Large intestine (tissue), 3 donors: Measurements from ENCODE around the gene UGT1A7. TPM values are rescaled to one million over a fixed set of nuclear protein-coding genes. Genes with fewer than 3 reads are reported as not detected.

Experiments
- DNase-seq, 2 donors: peaks; one replicate each; pipeline versions ENCODE4 v3.0.0 to v3.0.0-alpha.2; 2013
- H3K27ac ChIP-seq: one replicate; pipeline ENCODE4 v1.5.1; 2013; ENCODE audit warnings: low read length
- H3K27me3 ChIP-seq: 2 replicates; pipeline ENCODE4 v1.6.1; 2013; ENCODE audit warnings: low read length; ENCODE audit not compliant: control insufficient read depth, insufficient read depth
- H3K36me3 ChIP-seq: 2 replicates; pipeline ENCODE4 v1.6.1; 2013; ENCODE audit warnings: low read length; ENCODE audit not compliant: control insufficient read depth, insufficient read depth
- H3K4me1 ChIP-seq: one replicate; pipeline ENCODE4 v1.6.1; 2013; ENCODE audit warnings: low read length; ENCODE audit not compliant: control insufficient read depth, insufficient read depth
- H3K4me3 ChIP-seq: one replicate; pipeline ENCODE4 v1.5.1; 2013; ENCODE audit warnings: low read length
- H3K9me3 ChIP-seq: one replicate; pipeline ENCODE4 v1.6.1; 2013; ENCODE audit warnings: mild to moderate bottlenecking, low read depth, low read length, moderate library complexity; ENCODE audit not compliant: control insufficient read depth
- WGBS: methylation state at CpG from one replicate; pipeline ENCODE4 v1.1.5; 2013; ENCODE audit warnings: low lambda C conversion rate; ENCODE audit not compliant: insufficient coverage; 5-methylcytosine and 5-hydroxymethylcytosine counted together
- polyA plus RNA-seq: library from polyadenylated mRNA; unstranded; fragments of 120-200 nt; gene quantifications from one replicate; pipeline ENCODE4 v1.2.1, GENCODE V29; 2013

UGT1A7 gene
- polyA plus RNA-seq, 1 donor = not detected

DNA sequence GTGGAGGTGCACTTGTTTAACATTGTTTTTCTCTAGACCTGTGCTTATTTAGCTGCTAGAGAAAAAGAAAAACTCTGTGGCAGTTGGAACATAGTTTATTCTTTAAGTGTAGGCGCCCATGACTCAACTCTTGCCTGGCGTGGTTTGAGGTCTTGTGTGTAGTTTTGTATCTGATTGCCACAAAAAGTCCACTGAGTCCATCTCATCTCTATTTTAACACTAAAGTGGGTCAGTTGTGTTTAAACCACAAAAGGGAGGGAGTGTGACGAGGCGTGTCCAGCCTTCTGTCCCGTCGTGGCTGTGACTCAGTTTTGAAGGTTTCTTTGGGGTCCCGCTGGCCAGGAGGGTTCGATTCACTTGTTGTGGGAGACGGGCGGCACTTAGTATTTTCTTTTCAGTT, 25.3 kb upstream of the UGT1A7 start:
- no peaks in the 10 kb centered on the region for H3K27me3 ChIP-seq
- H3K9me3 ChIP-seq = no peaks in the 10 kb centered on the region
- H3K4me3 ChIP-seq = no peak overlapping the region
- no CpG with 5 or more reads among the region's 10 CpGs for WGBS
- no peak for DNase-seq
- no peaks in the 10 kb centered on the region for H3K36me3 ChIP-seq
- no peak overlapping the region for H3K27ac ChIP-seq
- H3K4me1 ChIP-seq = no peaks in the 10 kb centered on the region

DNA sequence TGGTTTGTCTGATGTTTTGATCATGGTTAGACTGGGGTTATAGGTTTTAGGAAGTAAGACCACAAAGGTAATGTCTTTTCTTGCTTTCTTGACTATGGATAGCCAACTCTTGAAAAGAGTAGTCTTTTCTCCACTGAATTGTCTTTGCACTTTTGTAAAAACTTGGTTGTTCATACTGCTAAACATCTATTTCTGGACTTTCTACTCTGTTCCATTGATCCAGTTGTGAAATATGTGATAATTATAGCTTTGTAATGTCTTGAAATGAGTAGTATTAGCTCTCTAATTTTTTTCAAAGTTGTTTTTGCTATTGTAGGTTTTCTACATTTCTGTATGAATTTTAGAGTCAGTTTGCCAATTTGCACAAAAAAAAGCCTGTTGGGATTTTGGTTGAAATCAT, 23.1 kb upstream of the UGT1A7 start:
- H3K4me3 ChIP-seq = no peak overlapping the region
- no peaks in the 10 kb centered on the region for H3K36me3 ChIP-seq
- H3K9me3 ChIP-seq = no peaks in the 10 kb centered on the region
- H3K4me1 ChIP-seq = no peaks in the 10 kb centered on the region
- DNase-seq = no peak
- no peaks in the 10 kb centered on the region for H3K27me3 ChIP-seq
- H3K27ac ChIP-seq = no peak overlapping the region

DNA sequence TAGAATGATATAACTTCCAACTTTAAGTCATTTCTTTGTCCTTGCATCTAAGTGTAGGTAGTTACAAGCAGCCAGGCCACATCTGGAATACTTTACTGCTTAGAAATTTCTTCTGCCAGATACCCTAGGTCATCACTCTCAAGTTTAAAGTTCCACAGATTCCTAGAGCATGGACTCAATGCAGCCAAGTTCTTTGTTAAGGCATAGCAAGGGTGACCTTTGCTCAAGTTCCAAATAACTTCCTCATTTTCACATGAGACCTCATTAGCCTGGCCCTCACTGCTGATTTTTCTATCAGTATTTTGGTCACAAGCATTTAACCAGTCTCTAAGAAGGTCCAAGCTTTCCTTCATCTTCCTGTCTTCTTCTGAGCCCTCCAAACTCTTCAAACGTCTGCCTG, 17.8 kb upstream of the UGT1A7 start:
- 14% methylated on average over 1 of the region's 1 CpG for WGBS
- no peak for DNase-seq
- no peaks in the 10 kb centered on the region for H3K4me1 ChIP-seq
- H3K27me3 ChIP-seq = no peaks in the 10 kb centered on the region
- no peaks in the 10 kb centered on the region for H3K9me3 ChIP-seq
- H3K27ac ChIP-seq = no peak overlapping the region
- H3K36me3 ChIP-seq = no peaks in the 10 kb centered on the region
- no peak overlapping the region for H3K4me3 ChIP-seq

DNA sequence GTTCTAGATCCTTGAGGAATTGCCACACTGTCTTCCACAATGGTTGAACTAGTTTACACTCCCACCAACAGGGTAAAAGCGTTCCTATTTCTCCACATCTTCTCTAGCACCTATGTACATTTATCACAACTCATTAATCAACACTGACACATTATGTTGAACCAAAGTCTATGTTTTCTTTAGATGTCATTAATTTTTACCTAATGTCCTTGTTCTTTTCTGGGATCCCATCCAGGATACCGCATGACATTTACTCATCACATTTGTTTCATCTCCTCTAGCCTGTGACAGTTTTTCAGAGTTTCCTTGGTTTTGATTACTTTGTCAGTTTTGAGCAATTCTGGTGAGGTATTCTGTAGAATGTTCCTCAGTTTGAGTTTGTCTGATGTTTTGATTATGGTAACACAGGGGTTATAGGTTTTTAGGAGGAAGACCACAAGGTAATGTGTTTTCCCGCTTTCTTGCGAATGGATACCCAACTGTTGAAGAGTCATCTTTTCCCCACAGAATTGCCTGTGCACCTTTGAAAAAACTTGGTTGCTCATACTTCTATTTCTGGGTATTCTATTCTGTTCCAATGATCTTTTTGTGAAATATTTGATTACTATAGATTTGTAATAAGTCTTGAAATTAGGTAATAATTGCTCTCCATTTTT, 13.0 kb upstream of the UGT1A7 start:
- Histone ChIP-seq H3K9me3 (no peaks in the 10 kb centered on the region), H3K4me1 (no peaks in the 10 kb centered on the region), H3K27ac (no peak overlapping the region), H3K36me3 (no peaks in the 10 kb centered on the region), H3K4me3 (no peak overlapping the region), H3K27me3 (no peaks in the 10 kb centered on the region)
- peak in 1 of 2 donors; percentile 4 for DNase-seq
- WGBS = no CpG with 5 or more reads among the region's 4 CpGs

DNA sequence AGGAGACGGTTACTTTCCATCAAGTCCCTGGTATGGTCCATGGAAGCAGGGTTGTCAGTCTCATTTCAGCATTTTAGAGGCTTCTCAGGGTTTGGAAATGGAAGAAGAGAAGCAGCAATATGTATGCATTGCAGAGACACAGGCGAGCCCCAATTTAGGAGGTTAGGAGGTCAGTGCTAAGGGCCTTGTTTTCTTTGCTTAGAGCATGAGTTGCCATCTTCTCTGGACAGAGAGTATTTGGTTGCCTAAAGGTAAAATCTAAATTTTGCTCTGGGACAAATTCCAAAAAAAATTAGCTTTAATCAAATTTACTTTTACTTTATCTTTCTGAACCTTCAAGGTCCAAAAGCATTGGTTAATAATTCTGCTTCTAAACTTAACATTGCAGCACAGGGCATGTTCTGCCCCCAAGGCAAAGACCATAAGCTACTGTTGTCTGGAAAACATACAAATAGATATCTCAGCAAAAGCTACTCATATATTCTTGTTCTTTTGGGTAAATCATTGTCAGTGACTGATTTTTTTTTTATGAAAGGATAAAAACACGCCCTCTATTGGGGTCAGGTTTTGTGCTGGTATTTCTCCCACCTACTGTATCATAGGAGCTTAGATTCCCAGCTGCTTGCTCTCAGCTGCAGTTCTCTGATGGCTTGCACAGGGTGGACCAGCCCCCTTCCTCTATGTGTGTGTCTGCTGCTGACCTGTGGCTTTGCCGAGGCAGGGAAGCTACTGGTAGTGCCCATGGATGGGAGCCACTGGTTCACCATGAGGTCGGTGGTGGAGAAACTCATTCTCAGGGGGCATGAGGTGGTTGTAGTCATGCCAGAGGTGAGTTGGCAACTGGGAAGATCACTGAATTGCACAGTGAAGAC, 10.2 kb upstream of the UGT1A7 start, which contains the start of gene UGT1A9:
TSS of gene UGT1A9 (plus strand) at position 609 of the 872 bp plus-strand sequence. CDS start at position 646, 37 bp downstream.
- no CpG with 5 or more reads among the region's 5 CpGs for WGBS
- Histone ChIP-seq H3K4me3 (no peak within 1 kb of the TSS), H3K27me3 (no peaks in the 10 kb centered on the region), H3K9me3 (no peaks in the 10 kb centered on the region), H3K27ac (no peak within 1 kb of the TSS), H3K36me3 (no peaks in the 10 kb centered on the region), H3K4me1 (no peaks in the 10 kb centered on the region)
- no peak for DNase-seq

DNA sequence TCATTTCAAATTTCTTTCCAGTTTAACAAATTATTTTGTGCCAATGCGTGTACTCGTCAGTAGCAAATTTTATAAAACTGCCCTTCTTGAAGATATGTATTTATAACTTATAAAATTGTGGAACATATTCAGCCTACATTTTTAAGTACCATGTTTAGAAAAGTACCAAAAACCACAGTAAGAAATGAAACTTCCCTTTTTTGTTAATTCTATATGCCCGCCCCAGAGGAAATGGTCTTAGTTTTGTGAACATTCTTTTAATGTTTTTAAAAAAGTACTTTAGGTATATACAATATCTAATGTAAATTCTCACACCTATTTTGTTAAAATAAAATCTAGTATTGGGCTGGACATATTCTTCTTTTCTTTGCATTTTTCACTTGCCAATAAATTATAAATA, 8.8 kb upstream of the UGT1A7 start:
- Histone ChIP-seq H3K4me3 (no peak overlapping the region), H3K4me1 (no peaks in the 10 kb centered on the region), H3K9me3 (no peaks in the 10 kb centered on the region), H3K27me3 (no peaks in the 10 kb centered on the region), H3K36me3 (no peaks in the 10 kb centered on the region), H3K27ac (no peak overlapping the region)
- WGBS = 83% methylated on average over 2 of the region's 3 CpGs
- no peak for DNase-seq

DNA sequence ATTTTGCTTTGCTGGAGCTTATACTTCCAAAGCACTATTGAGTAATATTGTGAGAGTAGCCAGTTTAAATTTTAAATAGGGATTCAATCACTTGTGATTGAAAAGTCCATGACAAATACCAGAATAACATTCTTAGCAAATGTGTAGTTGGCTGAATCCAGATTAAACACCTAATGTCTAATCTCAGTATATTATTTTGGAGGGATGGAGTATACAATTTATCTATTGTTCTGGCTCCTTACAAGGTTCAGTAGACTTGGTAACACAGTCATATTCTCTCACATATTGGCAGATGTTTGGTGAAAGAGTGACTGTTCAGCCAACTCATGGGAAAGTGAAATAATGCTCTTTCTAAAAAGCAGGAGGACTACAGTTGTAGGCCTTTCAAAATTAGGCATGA, 7.8 kb upstream of the UGT1A7 start:
- H3K4me3 ChIP-seq = no peak overlapping the region
- no peaks in the 10 kb centered on the region for H3K4me1 ChIP-seq
- no peaks in the 10 kb centered on the region for H3K9me3 ChIP-seq
- DNase-seq = no peak
- H3K27me3 ChIP-seq = no peaks in the 10 kb centered on the region
- no peak overlapping the region for H3K27ac ChIP-seq
- H3K36me3 ChIP-seq = no peaks in the 10 kb centered on the region

DNA sequence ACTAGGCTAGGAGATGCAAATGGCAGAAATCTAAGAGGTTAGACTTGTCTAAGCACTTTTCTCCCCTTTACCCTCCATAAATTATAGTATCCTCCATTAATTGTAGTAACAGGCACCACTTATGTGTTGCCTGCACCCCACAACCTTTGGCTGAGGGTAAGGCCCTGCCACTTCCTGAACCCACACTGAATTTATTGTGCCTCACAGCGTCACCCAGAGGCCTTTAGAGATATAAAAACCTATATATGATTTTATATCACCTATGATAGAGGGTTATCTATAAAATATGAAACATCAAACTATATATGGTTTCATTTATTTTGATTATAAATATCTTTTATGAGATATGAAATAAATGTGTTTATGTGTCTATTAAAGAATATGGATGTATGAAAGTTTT, 7.4 kb upstream of the UGT1A7 start:
- H3K4me3 ChIP-seq = no peak overlapping the region
- H3K9me3 ChIP-seq = no peaks in the 10 kb centered on the region
- no peaks in the 10 kb centered on the region for H3K4me1 ChIP-seq
- no peaks in the 10 kb centered on the region for H3K27me3 ChIP-seq
- no peaks in the 10 kb centered on the region for H3K36me3 ChIP-seq
- no peak overlapping the region for H3K27ac ChIP-seq
- DNase-seq = no peak
- WGBS = no CpG with 5 or more reads among the region's 1 CpG

DNA sequence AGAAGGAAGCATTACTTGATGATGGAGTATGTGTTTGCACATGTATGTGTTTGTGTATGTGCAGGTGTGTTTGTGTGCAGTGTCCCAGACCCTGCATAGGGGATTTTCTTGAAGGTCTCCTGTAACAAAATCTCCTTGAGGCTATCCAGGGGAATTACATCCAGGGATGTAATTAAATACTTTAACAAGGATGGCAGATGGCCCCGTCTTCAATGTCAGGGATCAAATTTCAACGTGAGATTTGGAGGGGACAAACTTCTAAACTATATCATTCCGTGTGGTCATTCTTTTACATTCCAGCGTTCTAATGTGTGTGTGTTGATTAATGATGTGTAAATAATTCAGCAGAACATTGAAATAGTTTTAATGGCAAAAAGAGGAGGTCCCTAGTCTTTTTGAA, 6.7 kb upstream of the UGT1A7 start:
- H3K4me1 ChIP-seq = no peaks in the 10 kb centered on the region
- WGBS = no CpG with 5 or more reads among the region's 4 CpGs
- H3K4me3 ChIP-seq = no peak overlapping the region
- H3K9me3 ChIP-seq = no peaks in the 10 kb centered on the region
- no peak overlapping the region for H3K27ac ChIP-seq
- DNase-seq = no peak
- H3K36me3 ChIP-seq = no peaks in the 10 kb centered on the region
- no peaks in the 10 kb centered on the region for H3K27me3 ChIP-seq

DNA sequence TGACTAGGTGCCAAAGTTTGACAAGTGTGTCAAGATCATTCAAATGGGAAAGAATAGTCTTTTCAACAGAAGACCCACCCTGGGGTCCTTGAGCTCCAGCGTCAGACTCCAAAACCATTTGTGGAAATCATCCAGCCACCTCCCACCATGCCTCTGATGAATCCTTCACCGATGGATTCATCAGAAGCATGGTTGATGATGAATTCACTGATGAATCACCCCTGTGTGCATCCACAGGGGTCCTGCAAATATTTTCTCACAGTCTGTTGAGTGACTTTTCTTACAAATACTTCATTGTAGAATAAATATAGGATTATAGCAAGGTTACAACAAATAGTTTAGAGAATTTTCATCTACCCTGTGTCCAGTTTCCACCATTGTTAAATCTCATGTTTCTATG, 5.7 kb upstream of the UGT1A7 start:
- WGBS = no CpG with 5 or more reads among the region's 2 CpGs
- no peak for DNase-seq
- Histone ChIP-seq H3K9me3 (no peaks in the 10 kb centered on the region), H3K27me3 (no peaks in the 10 kb centered on the region), H3K4me3 (no peak overlapping the region), H3K4me1 (no peaks in the 10 kb centered on the region), H3K36me3 (no peaks in the 10 kb centered on the region), H3K27ac (no peak overlapping the region)

DNA sequence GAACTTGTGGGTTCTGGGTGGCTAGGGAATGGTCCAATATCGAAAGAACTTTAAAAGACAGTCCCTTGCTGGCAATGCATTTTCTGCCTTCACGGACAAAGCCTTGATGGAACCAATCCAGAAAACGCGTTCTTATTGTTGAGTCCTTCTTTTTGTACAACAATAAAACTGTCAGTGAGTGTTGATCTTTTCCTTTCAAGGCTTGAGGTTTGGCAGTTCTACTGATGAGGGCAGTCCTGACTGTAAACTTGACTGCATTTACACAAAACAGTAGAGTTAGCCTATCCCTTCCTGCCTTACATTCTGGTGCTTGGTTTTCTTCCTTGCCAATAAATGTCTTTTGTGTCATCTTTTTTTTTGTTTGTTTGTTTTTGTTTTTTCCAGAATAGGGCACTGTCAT, 2.5 kb upstream of the UGT1A7 start:
- no peaks in the 10 kb centered on the region for H3K36me3 ChIP-seq
- no peak for DNase-seq
- no peaks in the 10 kb centered on the region for H3K4me1 ChIP-seq
- H3K27me3 ChIP-seq = no peaks in the 10 kb centered on the region
- no peaks in the 10 kb centered on the region for H3K9me3 ChIP-seq
- H3K4me3 ChIP-seq = no peak overlapping the region
- WGBS = 67% methylated on average over 1 of the region's 4 CpGs
- no peak overlapping the region for H3K27ac ChIP-seq
